Anterior cingulate cortex (tissue), 58 donors: Measurements from ENCODE around the gene HDAC4.

Experiments used
- DNase-seq, 58 donors: peaks; one replicate each; lab custom pipeline; 2025; lab: John Stamatoyannopoulos, UW

The HDAC4 gene

DNA sequence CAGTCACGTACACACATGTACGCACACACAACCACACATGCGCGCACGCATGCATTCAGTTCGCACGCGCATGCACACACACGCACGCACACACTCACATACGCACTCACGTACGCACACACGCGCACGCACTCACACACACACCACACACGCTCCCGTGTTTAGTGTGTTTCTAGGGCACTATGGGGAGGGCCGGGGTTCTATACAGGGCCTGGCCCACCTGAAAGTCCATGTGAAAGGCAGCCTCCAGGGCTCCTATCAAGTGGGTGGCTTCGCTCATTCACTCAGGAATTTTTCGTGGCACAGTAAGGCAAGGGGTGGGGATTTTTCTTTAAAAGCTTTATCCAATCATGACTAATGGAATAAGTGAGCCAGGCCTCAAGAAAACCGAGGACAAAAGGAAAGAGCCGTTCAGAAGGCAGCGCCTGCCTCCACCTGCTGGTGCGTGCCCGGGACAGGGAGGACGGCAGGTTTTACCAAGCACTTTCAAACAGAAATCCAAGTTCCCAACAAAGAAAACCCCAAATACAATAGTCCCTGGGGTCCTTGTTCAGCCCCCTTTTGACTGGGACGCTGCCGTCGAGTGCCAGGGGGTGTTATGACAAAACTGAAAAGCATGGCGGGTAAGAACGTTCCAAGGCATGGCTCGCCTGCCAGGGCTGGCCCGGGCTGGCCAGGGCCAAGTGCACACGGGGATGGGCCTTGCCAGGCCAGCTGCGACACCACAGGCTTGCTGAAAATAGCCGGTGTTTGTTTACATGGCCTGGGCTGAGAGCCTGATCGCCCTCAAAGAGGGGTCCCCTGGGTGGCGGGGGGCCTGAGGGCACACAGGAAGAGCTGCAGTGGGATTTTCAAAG, 110.0 kb downstream of the HDAC4 start:
- peak in 23 of 58 donors; percentile 28 to 73 (median 56) for DNase-seq

DNA sequence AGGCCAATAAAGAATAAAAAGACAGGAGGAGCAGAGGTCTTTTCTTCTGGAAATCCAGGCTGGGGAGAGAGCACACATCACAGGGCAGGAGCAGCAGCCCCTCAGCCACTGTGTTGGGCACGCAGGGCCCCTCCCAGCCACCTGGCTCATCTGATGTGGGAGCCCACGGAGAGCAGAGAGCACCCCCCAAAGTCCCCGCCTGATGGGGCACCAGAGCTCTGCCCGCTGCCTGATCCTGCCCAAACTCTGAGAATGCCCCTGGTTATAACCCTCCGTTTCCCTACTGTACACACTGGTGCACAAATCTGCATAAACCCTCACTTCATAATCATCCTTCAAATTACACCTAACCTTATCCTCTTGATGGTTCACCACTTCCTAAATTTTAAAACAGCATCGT, 111.3 kb downstream of the HDAC4 start:
- no peak for DNase-seq

DNA sequence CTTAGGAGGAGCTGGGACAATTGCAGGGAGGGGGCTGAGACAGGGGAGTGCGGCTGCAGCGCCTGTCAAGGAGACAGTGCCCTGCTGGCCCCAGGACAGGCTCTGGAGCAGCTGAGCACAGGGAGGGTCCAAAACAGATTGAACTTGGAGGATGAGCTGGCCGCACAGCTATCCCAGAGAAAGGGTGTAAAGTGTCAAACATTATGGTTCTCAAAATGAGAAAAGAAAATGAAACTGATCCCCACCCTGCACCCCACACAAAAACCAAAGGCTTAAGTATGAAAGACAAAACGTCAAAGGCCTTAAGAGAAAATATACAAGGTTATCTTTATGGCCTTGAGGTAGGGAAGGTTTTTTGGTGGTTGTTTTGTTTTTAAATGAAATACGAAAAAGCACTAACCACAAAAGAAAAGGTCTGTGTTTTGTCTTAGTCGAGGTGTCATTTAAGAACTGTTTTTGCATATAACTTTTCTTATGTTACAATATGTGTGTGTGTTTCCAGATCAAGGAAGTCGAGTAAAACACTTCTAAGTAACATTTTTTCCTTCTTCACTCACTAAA, 111.8 kb downstream of the HDAC4 start:
- DNase-seq, result no peak

GRCh38 chr2:239288237-239288636, 112.6 kb downstream of the HDAC4 start:
- no peak for DNase-seq

GRCh38 chr2:239287461-239287860, 113.4 kb downstream of the HDAC4 start:
- DNase-seq, result no peak

DNA sequence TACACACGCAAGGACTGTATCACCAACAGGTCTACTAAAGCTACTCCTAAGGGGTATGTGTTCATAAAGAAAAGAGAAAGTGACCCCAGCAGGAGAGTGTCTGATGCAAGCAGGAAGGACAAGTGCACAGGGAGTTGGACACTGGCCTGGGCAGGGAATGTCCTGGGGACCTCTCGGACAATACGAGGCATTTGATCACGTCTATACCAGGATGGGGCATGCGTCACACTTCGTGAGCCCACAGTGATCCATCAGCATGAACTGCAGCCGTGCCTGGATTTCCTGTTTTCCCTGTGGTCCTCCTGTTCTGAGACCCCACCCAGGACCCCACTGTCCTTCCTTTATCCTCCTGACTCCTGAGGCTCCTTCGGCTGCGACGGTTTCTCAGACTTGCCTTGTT, 113.9 kb downstream of the HDAC4 start:
- no peak for DNase-seq

GRCh38 chr2:239285932-239286230, 114.9 kb downstream of the HDAC4 start:
- no peak for DNase-seq

GRCh38 chr2:239285071-239285931, 115.5 kb downstream of the HDAC4 start:
- no peak for DNase-seq

DNA sequence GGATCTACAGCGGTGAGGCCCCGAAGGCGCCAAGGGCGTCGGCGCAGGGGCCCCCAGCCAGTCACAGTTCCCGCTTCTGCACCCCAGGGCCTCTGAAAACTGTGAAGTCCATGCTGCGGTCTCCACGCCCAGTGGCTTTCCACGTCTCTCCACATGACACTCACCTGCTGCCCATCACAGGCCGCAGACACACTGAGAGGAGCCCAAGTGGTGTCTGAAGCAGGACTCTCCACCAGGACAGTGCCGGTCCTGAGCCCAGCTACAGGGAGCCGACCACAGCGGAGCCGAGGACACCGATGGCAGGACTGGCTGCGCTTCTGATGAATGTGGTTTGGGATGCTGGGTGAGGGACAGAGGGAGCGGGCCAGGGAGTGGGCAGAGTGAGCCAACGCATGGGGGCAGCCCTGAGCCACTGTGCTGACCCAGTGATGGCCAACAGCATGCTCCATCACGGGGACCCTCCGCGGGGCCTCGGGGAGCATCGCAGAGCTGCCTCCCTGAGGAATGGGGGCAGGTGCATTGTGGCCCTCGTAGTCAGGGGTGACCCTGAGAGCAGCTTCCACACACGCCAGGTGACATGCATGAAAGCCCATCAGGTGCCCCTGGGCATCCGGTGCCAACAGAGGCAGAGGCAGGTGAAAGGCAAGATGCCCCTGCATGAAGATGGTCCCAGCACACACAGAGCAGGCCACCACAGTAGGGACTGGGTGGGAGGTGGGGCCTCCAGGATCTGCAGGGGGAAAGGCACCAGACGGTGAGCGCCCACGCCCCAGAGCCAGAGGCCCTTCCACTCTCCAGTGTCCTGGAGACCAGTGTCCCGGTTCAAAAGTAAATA, 116.6 kb downstream of the HDAC4 start:
- no peak for DNase-seq

- no peak for DNase-seq
These were observed 117.4 kb downstream of the HDAC4 start for GRCh38 chr2:239283288-239283945.

GRCh38 chr2:239282448-239283287, 118.2 kb downstream of the HDAC4 start:
- no peak for DNase-seq

- peak in 6 of 58 donors; percentile 32 to 76 (median 46) for DNase-seq
These were observed 120.4 kb downstream of the HDAC4 start for GRCh38 chr2:239280296-239281017.

DNA sequence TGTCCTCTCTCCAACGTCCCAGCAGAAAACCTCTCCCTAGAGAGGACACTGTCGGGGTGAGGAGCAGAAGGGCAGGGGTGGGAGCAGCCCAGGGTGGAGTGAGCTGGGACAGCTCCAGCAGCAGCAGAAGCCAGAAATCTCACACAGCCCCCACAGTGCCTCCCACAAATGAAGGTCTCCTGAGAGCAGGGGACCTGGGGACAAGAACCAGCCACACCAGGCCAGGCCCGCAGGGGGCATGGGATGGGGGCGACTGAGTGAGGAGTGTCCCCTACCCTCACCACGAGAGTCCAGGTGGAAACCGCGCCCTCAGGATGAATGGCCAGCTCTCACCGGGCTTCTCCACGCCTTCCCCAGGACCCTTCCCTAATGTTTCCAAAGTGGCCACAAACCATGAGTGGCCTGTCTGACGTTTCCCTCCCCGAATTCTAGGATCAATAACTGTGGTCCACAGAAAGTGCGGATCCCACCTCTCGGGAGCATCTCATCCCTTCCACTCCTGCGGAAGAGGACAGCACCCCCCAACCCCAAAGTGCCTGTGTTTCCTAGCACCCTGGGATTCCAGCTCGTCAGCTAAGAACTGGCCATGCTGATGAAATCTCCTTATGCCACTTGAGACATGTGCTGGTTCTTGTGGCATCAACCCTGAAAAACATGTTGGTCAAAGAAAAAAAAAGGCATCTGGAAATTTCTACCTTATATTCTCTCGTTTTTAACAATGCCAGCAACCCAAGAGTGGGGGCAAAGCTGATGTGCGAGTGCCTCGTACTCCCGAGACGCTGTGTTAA, 121.1 kb downstream of the HDAC4 start:
- no peak for DNase-seq

GRCh38 chr2:239278941-239279365, 121.9 kb downstream of the HDAC4 start:
- DNase-seq, result no peak

DNA sequence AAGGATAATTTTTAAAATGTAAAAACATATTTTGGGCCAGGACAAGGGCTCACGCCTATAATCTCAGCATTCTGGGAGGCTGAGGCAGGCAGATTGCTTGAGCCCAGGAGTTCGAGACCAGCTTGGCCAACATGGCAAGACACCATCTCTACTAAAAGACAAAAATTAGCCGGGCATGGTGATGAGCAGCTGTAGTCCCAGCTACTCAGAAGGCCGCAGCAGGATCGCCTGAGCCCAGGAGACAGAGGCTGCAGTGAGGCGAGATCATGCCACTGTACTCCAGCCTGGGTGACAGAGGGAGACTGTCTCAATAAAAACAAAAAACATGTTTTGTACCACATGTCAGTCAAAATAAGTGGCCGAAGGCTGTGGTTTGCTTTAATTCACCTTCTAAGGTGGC, 122.5 kb downstream of the HDAC4 start:
- no peak for DNase-seq

- no peak for DNase-seq
These were observed 123.3 kb downstream of the HDAC4 start for GRCh38 chr2:239277401-239278085.

DNA sequence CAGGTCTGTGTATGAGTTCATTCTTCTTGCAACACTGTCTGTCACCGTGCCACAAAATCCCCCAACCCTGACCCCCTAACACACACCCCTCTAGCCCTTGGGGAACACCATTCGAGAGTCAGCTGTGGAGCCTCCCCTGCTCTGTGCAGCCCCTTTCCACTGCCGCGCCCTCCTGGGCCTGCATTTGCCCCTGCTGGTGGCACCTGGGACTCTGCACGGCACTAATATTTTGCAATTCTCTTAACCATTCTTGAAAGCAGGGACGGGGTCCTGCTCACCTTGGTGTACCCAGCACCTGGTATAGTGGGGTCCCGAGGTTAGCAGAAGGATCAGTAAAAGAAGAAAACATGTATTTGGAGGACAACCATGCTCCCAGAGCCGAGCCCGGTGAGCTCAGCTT, 124.0 kb downstream of the HDAC4 start:
- no peak for DNase-seq
